Colonic mucosa (tissue), 4 donors: ENCODE data around the gene NISCH. TPM values are rescaled to one million over a fixed set of nuclear protein-coding genes. Genes with fewer than 3 reads are reported as not detected.

ENCODE experiments used
- DNase-seq: peaks from one replicate; pipeline ENCODE4 v3.0.0-alpha.2; 2020
- H3K27ac ChIP-seq: fragments of 200-600 bp; one replicate; pipeline ENCODE4 v1.8.0; 2021
- H3K27me3 ChIP-seq: fragments of 200-600 bp; one replicate; pipeline ENCODE4 v1.8.0; 2021
- H3K36me3 ChIP-seq: fragments of 200-600 bp; one replicate; pipeline ENCODE4 v1.8.0; 2021
- H3K4me1 ChIP-seq: fragments of 200-600 bp; one replicate; pipeline ENCODE4 v1.8.0; 2021; ENCODE audit warnings: mild to moderate bottlenecking
- H3K4me3 ChIP-seq: fragments of 200-600 bp; one replicate; pipeline ENCODE4 v1.8.0; 2021
- H3K9ac ChIP-seq, 2 donors: one replicate each; pipeline ENCODE4 v1.7.0; 2013; ENCODE audit warnings: control low read depth in 2 of 2, low read depth in 2 of 2, low read length in 2 of 2
- H3K9me3 ChIP-seq: fragments of 200-600 bp; one replicate; pipeline ENCODE4 v1.8.0; 2021
- CTCF ChIP-seq: fragments of 200-600 bp; IDR thresholded peaks from one replicate; pipeline ENCODE4 v1.8.0; 2022; ENCODE audit warnings: antibody characterized with exemption, mild to moderate bottlenecking
- intact Hi-C: fragments of 100-400 bp; cut with DNase I; formaldehyde crosslinking; loops from one replicate; pipeline ENCODE4 v1.14.1; 2022
- total RNA-seq, 2 donors: library from RNA; stranded (reverse); fragmentation: NEBNext Ultra II Directional in 1 of 2; extraction: Animal tissue kit (Norgen Biotek cat#: 25700) in 1 of 2; gene quantifications; one replicate each; pipeline ENCODE4 v1.2.1, GENCODE V29; 2021
- donor health status: healthy.
- donor health status: DM: no; HTN: no; CAD: no.
- donor health status: DM: no; HTN: no; CAD: no.

NISCH gene
- total RNA-seq, 2 donors from 2014 or later, result 43.2 to 60.5 TPM

- no peaks in the 10 kb centered on the region for H3K9me3 ChIP-seq
- no peaks in the 10 kb centered on the region for H3K27me3 ChIP-seq
- no peaks in the 10 kb centered on the region for H3K4me1 ChIP-seq
- no peaks in the 10 kb centered on the region for H3K36me3 ChIP-seq
- TF ChIP-seq CTCF, result no peak
- no peak for DNase-seq
- H3K27ac ChIP-seq, result no peak overlapping the region
- H3K4me3 ChIP-seq, result no peak overlapping the region
- intact Hi-C loops, result loop anchor here (2.0 kb wide), 1 partner anchor 18 kb away; no protein-coding TSS in a partner anchor
- peak overlapping the region in 1 of 2 donors; percentile 21 for H3K9ac ChIP-seq
These were observed 26.4 kb upstream of the NISCH start for GRCh38 chr3:52429031-52429430.

- no peaks in the 10 kb centered on the region for H3K9me3 ChIP-seq
- H3K36me3 ChIP-seq, result no peaks in the 10 kb centered on the region
- H3K27me3 ChIP-seq, result no peaks in the 10 kb centered on the region
- no peak for TF ChIP-seq CTCF
- intact Hi-C loops, result loop anchor here (2.0 kb wide), 1 partner anchor 17 kb away; no protein-coding TSS in a partner anchor
- no peak for DNase-seq
- H3K4me1 ChIP-seq, result no peaks in the 10 kb centered on the region
- H3K9ac ChIP-seq, result no peak overlapping the region
- H3K27ac ChIP-seq, result no peak overlapping the region
- H3K4me3 ChIP-seq, result no peak overlapping the region
These were observed 25.5 kb upstream of the NISCH start for GRCh38 chr3:52429779-52430415.

- no peak overlapping the region for H3K9ac ChIP-seq
- no peaks in the 10 kb centered on the region for H3K4me1 ChIP-seq
- H3K4me3 ChIP-seq, result no peak overlapping the region
- no peak for TF ChIP-seq CTCF
- no peak for DNase-seq
- intact Hi-C loops, result no loop called here
- H3K27me3 ChIP-seq, result no peaks in the 10 kb centered on the region
- no peaks in the 10 kb centered on the region for H3K36me3 ChIP-seq
- H3K27ac ChIP-seq, result no peak overlapping the region
- H3K9me3 ChIP-seq, result no peaks in the 10 kb centered on the region
These were observed 25.0 kb upstream of the NISCH start for GRCh38 chr3:52430416-52430810.

- intact Hi-C loops, result no loop called here
- H3K36me3 ChIP-seq, result no peaks in the 10 kb centered on the region
- H3K9me3 ChIP-seq, result no peaks in the 10 kb centered on the region
- no peaks in the 10 kb centered on the region for H3K4me1 ChIP-seq
- no peak overlapping the region for H3K27ac ChIP-seq
- no peak overlapping the region for H3K9ac ChIP-seq
- H3K27me3 ChIP-seq, result no peaks in the 10 kb centered on the region
- no peak for TF ChIP-seq CTCF
- no peak overlapping the region for H3K4me3 ChIP-seq
- DNase-seq, result no peak
These were observed 23.8 kb upstream of the NISCH start for GRCh38 chr3:52431459-52432223.

GRCh38 chr3:52432225-52432624 lies 23.2 kb upstream of the NISCH start:
- Histone ChIP-seq H3K9ac (no peak overlapping the region), H3K9me3 (no peaks in the 10 kb centered on the region), H3K36me3 (no peaks in the 10 kb centered on the region), H3K27ac (no peak overlapping the region), H3K4me3 (no peak overlapping the region), H3K4me1 (no peaks in the 10 kb centered on the region), H3K27me3 (no peaks in the 10 kb centered on the region)
- no peak for DNase-seq
- intact Hi-C loops, result no loop called here
- TF ChIP-seq CTCF, result no peak
